Coronary artery (tissue), 2 donors: ENCODE results near the gene ARHGAP27.

Experiments used
- DNase-seq: peaks from one replicate; pipeline ENCODE4 v3.0.0-alpha.2; 2017; ENCODE audit warnings: low spot score
- H3K27ac ChIP-seq, 2 donors: fragments of 200-600 bp; sonication (generic); one replicate each; pipeline ENCODE4 v1.5.1; 2016 to 2019
- H3K4me3 ChIP-seq: fragments of 200-600 bp; sonication (generic); 2 replicates; pipeline ENCODE4 v1.5.1; 2016; ENCODE audit warnings: mild to moderate bottlenecking, moderate library complexity
- CTCF ChIP-seq: fragments of 200-600 bp; sonication (generic); IDR thresholded peaks from one replicate; pipeline ENCODE4 v1.5.1; 2019; ENCODE audit warnings: antibody characterized with exemption

Gene ARHGAP27

DNA sequence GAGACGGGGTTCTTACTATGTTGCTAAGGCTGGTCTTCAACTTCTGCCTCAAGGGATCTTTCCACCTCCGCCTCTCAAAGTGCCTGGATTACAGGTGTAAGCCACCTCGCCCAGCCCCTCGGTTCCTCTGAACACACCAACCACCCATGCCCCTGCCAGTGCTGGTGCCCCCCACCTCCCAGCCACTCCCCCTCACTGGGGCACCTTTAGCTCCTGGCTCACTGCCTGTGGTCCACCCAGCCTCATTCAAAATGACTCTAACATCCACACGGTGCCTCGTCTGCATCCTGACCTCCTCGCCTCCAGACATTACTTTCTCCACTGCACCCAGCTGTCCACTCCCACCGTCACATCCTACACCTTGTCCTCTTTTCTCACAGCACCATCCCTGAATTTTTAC is 55.3 kb downstream of the ARHGAP27 start:
- no peak for DNase-seq
- Histone ChIP-seq H3K27ac (no peak overlapping the region), H3K4me3 (no peak overlapping the region)
- TF ChIP-seq CTCF, result no peak

- no peak for DNase-seq
- no peak for TF ChIP-seq CTCF
- Histone ChIP-seq H3K27ac (no peak overlapping the region), H3K4me3 (no peak overlapping the region)
Measured at GRCh38 chr17:45376171-45377005, 56.3 kb downstream of the ARHGAP27 start.

DNA sequence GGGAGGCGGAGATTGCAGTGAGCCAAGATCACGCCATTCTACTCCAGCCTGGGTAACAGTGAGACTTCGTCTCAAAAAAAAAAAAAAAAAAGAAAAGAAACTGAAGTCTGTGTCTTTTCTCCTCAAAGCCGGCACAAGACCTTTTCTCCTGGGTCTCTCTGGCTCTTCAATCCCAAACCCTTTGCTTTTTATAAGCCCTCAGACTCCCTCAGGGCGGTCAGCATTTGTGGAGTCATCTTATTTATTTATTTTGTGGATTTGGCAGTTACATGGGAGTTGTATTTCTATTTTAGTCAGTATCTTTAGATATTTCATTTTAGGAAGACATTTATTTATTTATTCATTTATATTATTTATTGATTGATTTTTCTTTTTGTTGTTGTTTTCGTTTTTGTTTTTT is 58.2 kb downstream of the ARHGAP27 start:
- DNase-seq, result no peak
- Histone ChIP-seq H3K27ac (peak overlapping the region in 1 of 2 donors; percentile 11), H3K4me3 (no peak overlapping the region)
- TF ChIP-seq CTCF, result no peak

- Histone ChIP-seq H3K27ac (peak overlapping the region; percentile 25 to 85), H3K4me3 (no peak overlapping the region)
- no peak for TF ChIP-seq CTCF
- DNase-seq, result peak; percentile 70
Measured at GRCh38 chr17:45372325-45372869, 60.3 kb downstream of the ARHGAP27 start.

GRCh38 chr17:45371414-45372324 is 61.0 kb downstream of the ARHGAP27 start:
- peak; percentile 91 for DNase-seq

GRCh38 chr17:45370949-45371413 is 61.7 kb downstream of the ARHGAP27 start:
- TF ChIP-seq CTCF, result no peak
- peak; percentile 40 for DNase-seq
- peak overlapping the region; percentile 40 to 85 for H3K27ac ChIP-seq
- H3K4me3 ChIP-seq, result no peak overlapping the region

More at GRCh38 chr17:45371414-45372324, 61.0 kb downstream of the ARHGAP27 start:
- no peak for TF ChIP-seq CTCF
- Histone ChIP-seq H3K4me3 (peak overlapping the region; percentile 67), H3K27ac (peak overlapping the region; percentile 40 to 85)
